Hippocampal formation (tissue), 2 donors: ENCODE data around the gene CCDC85A.

ENCODE experiments used
- DNase-seq, 2 donors: peaks; one replicate each; lab custom pipeline; 2025; lab: John Stamatoyannopoulos, UW

CCDC85A gene

DNA sequence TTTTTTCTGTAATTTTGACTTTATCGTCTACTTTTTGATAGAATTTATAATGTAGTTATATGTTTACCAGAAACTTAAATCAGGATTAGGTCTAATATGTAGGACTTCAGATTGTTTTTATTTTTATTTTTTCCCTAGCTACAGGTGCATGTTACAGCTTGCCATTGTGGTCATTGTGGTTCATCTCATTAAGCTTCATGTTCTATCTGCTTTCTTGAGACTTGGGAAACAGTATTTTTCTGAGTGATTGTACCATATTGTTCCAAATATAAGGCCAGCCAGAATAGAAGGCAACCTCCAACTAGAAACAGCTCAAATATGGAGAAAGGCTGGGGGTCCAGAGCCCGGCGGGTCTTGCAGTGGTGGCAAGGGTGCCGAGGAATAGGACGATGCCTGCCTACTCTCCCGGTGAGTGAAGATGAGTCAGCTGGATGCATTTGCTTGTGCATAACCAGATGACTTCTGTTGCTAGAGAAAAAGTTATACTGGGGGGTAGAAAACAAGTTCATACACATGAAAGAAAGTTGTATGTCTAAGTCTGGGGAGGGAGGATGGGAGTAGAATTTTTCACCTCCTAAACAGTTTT, 188.4 kb downstream of the CCDC85A start:
- no peak for DNase-seq

DNA sequence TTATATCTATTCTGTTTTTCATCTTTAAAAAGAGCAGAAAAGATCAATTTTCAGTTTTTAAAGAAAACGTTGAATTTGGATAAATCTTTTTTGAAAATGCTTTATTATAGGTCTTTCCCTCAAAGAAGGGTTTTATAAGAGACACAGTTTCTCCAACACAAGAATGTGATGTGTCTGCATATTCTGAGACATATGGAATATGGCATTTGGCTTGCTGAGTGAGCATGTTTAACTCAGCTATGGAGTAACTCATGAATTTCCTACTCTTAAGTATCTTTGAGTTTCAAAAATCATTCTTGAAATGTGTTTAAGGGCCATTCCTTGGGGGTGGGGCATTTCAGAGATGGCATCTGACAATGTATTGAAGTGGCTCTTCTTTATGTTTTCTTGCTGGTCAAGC, 191.5 kb downstream of the CCDC85A start:
- DNase-seq = no peak

DNA sequence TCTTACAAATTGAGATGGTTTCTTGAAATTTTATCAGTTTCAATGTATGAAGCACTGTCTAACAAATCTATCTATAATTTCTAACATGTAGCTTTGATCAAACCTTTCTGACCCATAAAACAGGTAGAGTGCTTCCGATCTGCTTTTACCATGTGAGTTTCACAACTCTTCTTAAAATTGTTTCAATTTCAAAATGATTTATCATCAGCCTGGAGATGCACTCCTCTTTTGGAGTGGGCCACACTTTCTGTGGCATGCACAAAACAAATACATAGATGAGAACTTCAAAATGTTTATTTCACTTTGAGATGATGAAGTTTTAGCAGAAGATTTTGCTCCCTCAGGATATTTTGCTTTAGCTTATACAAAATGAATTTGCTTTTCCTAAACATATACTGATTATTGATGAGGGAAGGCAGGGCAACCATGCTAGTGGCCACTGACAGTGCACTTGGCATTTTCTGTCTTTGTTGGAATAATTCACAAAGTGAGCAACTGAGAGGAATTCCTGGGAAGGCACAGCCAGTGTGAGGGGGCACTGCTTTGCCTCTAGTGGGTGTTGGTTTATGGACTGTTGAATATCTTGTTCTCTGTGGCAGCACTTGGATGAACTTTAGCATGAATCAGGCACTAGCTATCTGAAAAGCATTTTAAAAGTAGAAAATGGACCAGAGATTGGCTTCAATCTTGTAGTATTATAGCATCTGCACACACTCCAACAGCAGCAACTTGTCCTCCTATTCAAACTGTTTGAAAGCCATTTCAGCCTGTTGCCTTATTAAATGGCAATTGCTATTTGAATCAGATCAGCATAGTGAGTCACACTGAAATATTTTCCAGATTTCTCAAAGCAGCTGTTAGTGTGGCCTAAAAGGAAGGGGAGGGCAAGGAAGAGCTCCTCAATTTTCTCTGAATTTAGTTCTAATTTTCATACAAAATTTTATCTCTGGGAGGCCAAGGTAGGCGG, 193.2 kb downstream of the CCDC85A start:
- no peak for DNase-seq

DNA sequence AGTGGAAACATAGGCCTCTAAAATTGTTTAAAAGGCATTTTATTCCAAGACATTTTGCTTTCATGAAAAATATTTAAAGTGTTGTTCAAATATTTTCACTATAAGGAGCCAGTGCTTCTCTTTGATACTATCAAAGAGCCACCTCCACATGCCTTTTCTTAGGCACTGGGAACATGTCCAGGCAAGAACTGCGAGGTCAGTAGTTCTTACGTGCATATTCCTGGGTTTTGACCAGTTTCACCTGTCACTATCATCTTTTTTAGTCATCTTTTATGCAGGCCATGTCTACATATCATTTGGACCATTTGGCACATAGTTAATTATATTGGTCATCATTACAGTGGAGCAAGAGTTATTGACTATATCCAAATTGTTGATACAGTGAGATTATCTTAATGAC, 195.3 kb downstream of the CCDC85A start:
- DNase-seq = no peak

DNA sequence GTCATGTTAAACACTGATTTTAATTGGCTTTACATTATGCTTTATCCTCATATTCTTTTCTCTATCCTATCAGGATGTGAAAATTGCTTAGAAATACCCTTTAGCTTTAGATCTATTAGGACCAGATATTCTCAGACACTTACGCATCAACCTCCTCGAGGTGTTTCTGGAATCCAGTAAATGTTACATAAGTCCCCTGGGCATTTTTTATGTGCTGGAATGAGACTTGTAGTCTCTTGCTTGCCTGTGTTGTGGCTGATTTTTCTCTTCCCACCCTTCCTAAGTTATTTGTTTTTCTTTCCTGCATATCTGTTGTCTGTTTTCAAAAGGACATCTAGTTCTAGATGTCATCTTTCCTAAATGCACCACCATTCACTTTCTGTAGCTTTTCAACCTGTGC, 197.1 kb downstream of the CCDC85A start:
- DNase-seq = no peak

DNA sequence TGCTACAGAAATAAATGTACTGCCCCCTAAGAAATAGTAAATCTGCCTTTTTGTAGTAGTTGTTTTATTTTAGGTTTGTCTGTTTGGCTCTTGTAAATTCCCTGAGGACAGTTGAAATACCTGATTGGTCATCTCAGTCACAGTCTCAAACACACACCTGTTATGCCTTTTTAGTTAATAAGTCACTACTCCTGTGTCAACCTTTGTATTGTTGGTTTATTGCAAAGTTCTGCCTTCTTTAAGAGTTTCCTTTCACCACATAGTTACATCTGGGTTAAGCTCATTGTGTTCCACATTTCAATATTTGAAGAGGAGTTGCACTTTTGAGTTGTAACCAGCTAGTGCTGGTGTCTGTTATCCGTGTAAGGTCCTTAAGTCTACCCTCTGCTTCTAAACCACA, 198.7 kb downstream of the CCDC85A start:
- no peak for DNase-seq

DNA sequence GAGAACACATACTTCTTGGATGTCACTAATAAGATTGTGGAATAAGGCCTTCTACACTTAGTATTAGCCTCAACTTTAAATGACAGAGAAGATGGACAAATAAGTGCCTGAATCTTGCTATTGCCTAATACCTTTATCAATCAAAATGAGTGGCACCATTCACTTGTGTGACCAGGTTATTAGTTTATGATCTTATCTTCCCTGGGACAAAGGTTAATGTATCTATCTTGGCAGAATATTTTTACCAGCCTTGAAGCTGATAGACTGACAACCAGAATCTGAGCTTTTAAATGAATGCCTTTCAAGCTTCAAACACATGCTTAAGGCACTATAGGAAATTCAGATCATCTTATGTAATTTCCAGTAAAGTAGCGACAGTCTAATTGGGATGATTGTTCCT, 202.9 kb downstream of the CCDC85A start:
- DNase-seq = no peak

DNA sequence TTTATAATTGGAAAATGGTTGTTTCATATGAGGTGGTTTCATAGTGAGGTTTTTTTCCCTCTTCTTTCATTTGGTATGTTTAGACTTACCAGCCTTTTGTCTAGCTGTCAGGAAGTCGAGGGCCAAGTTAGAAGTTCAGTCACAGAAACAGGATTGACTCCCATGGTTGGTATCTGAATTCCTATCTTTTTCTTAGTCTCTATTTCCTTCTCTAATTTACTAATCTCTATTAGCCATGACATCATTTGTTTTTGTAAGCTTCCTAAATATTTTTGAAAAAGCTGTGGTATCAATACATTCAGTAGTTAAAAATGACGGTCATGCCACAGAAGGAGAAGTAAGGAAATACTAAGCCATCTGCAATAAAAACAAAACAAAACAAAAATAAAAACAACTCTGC, 206.9 kb downstream of the CCDC85A start:
- no peak for DNase-seq

DNA sequence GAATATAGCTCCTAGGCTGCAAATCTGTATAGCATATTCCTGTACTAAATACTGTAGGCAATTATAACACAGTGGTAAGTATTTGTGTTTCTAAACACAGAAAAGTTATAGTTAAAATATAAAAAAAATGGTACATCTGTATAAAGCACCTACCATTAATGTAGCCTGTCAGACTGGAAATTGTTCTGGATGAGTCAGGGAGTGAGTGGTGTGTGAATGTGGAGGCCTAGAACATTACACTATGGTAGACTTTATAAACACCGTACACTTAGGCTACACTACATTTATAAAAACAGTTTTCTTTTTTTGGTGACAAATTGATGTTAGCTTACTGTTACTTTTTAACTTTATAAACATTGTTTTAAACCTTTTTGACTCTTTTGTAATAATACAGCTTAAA, 226.3 kb downstream of the CCDC85A start:
- no peak for DNase-seq

DNA sequence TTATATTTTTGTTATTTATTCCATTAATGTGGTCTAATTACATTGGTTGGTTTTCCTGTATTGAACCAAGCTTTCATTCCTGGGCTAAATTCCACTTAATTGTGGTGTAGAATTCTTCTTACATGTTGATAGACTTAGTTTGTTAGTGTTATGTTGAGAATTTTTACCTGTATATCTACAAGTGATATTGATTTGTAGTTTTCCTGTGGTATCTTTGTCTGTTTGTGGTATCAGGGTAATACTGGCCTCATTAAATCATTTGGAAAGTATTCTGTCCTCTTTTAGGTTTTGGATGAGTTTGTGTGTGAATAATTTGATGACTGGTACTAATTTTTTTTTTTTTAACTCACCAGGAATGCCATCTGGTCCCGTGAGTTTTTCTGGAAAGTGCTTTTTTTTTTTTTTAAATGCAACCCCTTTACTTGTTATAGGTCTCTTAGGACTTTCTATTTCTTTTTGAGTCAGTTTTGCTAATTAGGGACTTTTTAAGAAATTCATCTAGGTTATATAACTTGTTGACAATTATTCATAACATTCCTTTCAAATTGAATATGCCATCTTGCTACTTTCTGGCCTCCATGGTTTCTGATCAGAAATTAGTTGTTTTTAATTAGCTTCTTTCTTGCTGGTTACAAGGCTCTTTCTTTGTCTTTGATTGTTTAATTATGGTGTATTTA, 232.8 kb downstream of the CCDC85A start:
- DNase-seq = no peak
